Islet of Langerhans (tissue), 1 donor: Measurements from ENCODE around the gene LRP10.
"Not testable (repeated sequence)": the region's sequence is repeated elsewhere in the genome, so short reads cannot be mapped to it uniquely, and the experiment has no call there.

Source experiments
- FAIRE-seq: peaks from one replicate; lab custom pipeline; 2011; peaks lifted over from hg19 to GRCh38; lab: Jason Lieb, UNC

Gene LRP10

GRCh38 chr14:22843123-22843925 lies 28.2 kb upstream of the LRP10 start:
- FAIRE-seq = no peak

- FAIRE-seq = no peak
These were observed 27.1 kb upstream of the LRP10 start for GRCh38 chr14:22844221-22845102.

- FAIRE-seq = no peak
These were observed 26.5 kb upstream of the LRP10 start for GRCh38 chr14:22845103-22845394.

GRCh38 chr14:22845821-22846625 lies 25.5 kb upstream of the LRP10 start:
- no peak for FAIRE-seq

GRCh38 chr14:22846811-22847307 lies 24.7 kb upstream of the LRP10 start:
- FAIRE-seq = no peak

GRCh38 chr14:22847661-22848341 lies 23.7 kb upstream of the LRP10 start:
- FAIRE-seq = no peak

- FAIRE-seq = no peak
These were observed 23.0 kb upstream of the LRP10 start for GRCh38 chr14:22848351-22849164.

- no peak for FAIRE-seq
These were observed 22.2 kb upstream of the LRP10 start for GRCh38 chr14:22849212-22849819.

- no peak for FAIRE-seq
These were observed 20.4 kb upstream of the LRP10 start for GRCh38 chr14:22850944-22851764.

GRCh38 chr14:22852178-22852577 lies 19.4 kb upstream of the LRP10 start:
- FAIRE-seq = not testable (repeated sequence)

GRCh38 chr14:22852599-22852939 lies 19.0 kb upstream of the LRP10 start:
- no peak for FAIRE-seq

- no peak for FAIRE-seq
These were observed 18.4 kb upstream of the LRP10 start for GRCh38 chr14:22852940-22853767.

- FAIRE-seq = not testable (repeated sequence)
These were observed 17.2 kb upstream of the LRP10 start for GRCh38 chr14:22854296-22854695.

- no peak for FAIRE-seq
These were observed 16.4 kb upstream of the LRP10 start for GRCh38 chr14:22854963-22855724.

GRCh38 chr14:22856428-22856827 lies 15.1 kb upstream of the LRP10 start:
- no peak for FAIRE-seq

- not testable (repeated sequence) for FAIRE-seq
These were observed 11.2 kb upstream of the LRP10 start for GRCh38 chr14:22860377-22860776.

- FAIRE-seq = no peak
These were observed 9.9 kb upstream of the LRP10 start for GRCh38 chr14:22861651-22862050.

- FAIRE-seq = no peak
These were observed 6.6 kb upstream of the LRP10 start for GRCh38 chr14:22864979-22865378.
